PC-9 (cell line): Measurements from ENCODE around the gene GAPDH.

Source experiments
- EZH2 ChIP-seq: fragments of 200-600 bp; sonication (generic); IDR thresholded peaks from 2 replicates; pipeline ENCODE4 v1.8.0; 2017; ENCODE audit warnings: antibody characterized with exemption, low read depth
- TF ChIP-seq, protein P1 (sequence below): fragments of 200-600 bp; sonication (generic); conservative IDR thresholded peaks from 2 replicates; pipeline ENCODE4 v1.6.1; 2017; ENCODE audit warnings: mixed run types, antibody characterized with exemption, mild to moderate bottlenecking, moderate library complexity

DNA sequence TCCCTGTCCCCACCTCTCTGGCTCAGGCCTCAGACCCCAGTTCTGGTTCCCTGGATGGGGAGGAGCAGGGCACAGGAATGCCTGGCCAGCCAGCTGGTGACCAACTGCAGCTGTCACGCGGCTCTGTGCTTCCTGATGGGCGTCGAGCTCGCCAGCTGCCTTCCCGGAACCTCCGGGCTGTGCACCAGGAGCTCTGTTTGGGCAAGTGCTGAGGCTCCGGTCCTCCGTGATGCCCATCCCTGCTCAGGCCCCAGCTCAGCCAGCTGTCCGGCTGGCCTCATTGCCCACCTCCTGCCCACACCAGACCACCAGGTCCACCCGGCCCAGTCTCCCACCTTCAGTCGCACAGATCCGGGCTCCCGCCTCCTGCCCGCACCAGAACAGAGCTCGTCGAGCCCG, 16.7 kb downstream of the GAPDH start:
- TF ChIP-seq, protein P1, sequence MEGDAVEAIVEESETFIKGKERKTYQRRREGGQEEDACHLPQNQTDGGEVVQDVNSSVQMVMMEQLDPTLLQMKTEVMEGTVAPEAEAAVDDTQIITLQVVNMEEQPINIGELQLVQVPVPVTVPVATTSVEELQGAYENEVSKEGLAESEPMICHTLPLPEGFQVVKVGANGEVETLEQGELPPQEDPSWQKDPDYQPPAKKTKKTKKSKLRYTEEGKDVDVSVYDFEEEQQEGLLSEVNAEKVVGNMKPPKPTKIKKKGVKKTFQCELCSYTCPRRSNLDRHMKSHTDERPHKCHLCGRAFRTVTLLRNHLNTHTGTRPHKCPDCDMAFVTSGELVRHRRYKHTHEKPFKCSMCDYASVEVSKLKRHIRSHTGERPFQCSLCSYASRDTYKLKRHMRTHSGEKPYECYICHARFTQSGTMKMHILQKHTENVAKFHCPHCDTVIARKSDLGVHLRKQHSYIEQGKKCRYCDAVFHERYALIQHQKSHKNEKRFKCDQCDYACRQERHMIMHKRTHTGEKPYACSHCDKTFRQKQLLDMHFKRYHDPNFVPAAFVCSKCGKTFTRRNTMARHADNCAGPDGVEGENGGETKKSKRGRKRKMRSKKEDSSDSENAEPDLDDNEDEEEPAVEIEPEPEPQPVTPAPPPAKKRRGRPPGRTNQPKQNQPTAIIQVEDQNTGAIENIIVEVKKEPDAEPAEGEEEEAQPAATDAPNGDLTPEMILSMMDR: no peak
- no peak for TF ChIP-seq EZH2
